Uterus (tissue), 4 donors: ENCODE results near the gene CHCHD2. TPM values are rescaled to one million over a fixed set of nuclear protein-coding genes. Genes with fewer than 3 reads are reported as not detected.
A peak's percentile ranks its signal among the peaks of the same experiment; 100 is the strongest.
"Not testable (repeated sequence)": the region's sequence is repeated elsewhere in the genome, so short reads cannot be mapped to it uniquely, and the experiment has no call there.

Source experiments
- DNase-seq, 2 donors: peaks; one replicate each; pipeline ENCODE4 v3.0.0-alpha.2; 2019 to 2020
- H3K27ac ChIP-seq, 2 donors: fragments of 200-600 bp; sonication (generic); 1 replicate in 1 of 2; 2 replicates in 1 of 2; pipeline ENCODE4 v1.5.1; 2016 to 2018
- H3K27me3 ChIP-seq, 2 donors: fragments of 200-600 bp; sonication (generic); one replicate each; pipeline ENCODE4 v1.5.1; 2018 to 2019; ENCODE audit warnings: control low read depth in 1 of 2
- H3K36me3 ChIP-seq, 2 donors: fragments of 200-600 bp; sonication (generic); one replicate each; pipeline ENCODE4 v1.5.1; 2019; ENCODE audit warnings: control low read depth in 1 of 2
- H3K4me1 ChIP-seq, 2 donors: fragments of 200-600 bp; sonication (generic); one replicate each; pipeline ENCODE4 v1.5.1; 2018 to 2019; ENCODE audit warnings: control low read depth in 1 of 2
- H3K4me3 ChIP-seq, 2 donors: fragments of 200-600 bp; sonication (generic); 1 replicate in 1 of 2; 2 replicates in 1 of 2; pipeline ENCODE4 v1.5.1; 2018 to 2019; ENCODE audit warnings: mild to moderate bottlenecking in 1 of 2
- H3K9me3 ChIP-seq, 2 donors: fragments of 200-600 bp; sonication (generic); one replicate each; pipeline ENCODE4 v1.5.1; 2019; ENCODE audit warnings: control low read depth in 1 of 2
- CTCF ChIP-seq, 4 experiments: fragments of 200-600 bp in 2 of 4; fragments of 450-650 bp in 2 of 4; sonication (generic) in 2 of 4; IDR thresholded peaks; one replicate each; pipeline ENCODE4 v1.5.1; 2016 to 2019; ENCODE audit warnings: antibody characterized with exemption in 4 of 4, mild to moderate bottlenecking in 2 of 4, moderate library complexity in 1 of 4
- POLR2A ChIP-seq, 2 donors: fragments of 450-650 bp; IDR thresholded peaks; one replicate each; pipeline ENCODE4 v1.6.1; 2016; ENCODE audit warnings: antibody characterized with exemption in 2 of 2, mild to moderate bottlenecking in 1 of 2, moderate library complexity in 1 of 2
- intact Hi-C: fragments of 100-400 bp; cut with DNase I; formaldehyde crosslinking; loops from one replicate; pipeline ENCODE4 v1.15.1; 2023; ENCODE audit warnings: low total_unique reads
- total RNA-seq, 4 donors: library from RNA; depleted of rRNA in 3 of 4; stranded (reverse); fragments of >200 nt in 3 of 4; gene quantifications; one replicate each; pipeline versions ENCODE4 v1.1.0 to v1.2.4, GENCODE V29; 2014 to 2023
- donor health status: DM: yes; HTN: yes; CAD: no.

CHCHD2 gene
- total RNA-seq, 4 donors from 2014 or later, result 193 to 900 (median 353) TPM

GRCh38 chr7:56079450-56080185 is 26.7 kb downstream of the CHCHD2 start:
- intact Hi-C loops, result loop anchor here (5.0 kb wide), 1 partner anchor 77 kb away; no protein-coding TSS in a partner anchor
- Histone ChIP-seq H3K4me3 (no peak overlapping the region), H3K36me3 (no peaks in the 10 kb centered on the region), H3K4me1 (peaks cover 0 to 5% of the 10 kb centered on the region in 2 donors), H3K27ac (peak overlapping the region; percentile 10 to 73), H3K27me3 (no peaks in the 10 kb centered on the region), H3K9me3 (no peaks in the 10 kb centered on the region)
- TF ChIP-seq POLR2A (IDR thresholded peaks at IDR 0.05), result no peak
- peak; percentile 16 to 60 (median 42) for TF ChIP-seq CTCF (IDR thresholded peaks at IDR 0.05)
- peak; percentile 53 to 60 for DNase-seq

- Histone ChIP-seq H3K27me3 (no peaks in the 10 kb centered on the region), H3K4me3 (no peak overlapping the region), H3K36me3 (no peaks in the 10 kb centered on the region), H3K27ac (no peak overlapping the region), H3K4me1 (peaks cover 0 to 5% of the 10 kb centered on the region in 2 donors), H3K9me3 (no peaks in the 10 kb centered on the region)
- intact Hi-C loops, result loop anchor here (5.0 kb wide), 1 partner anchor 76 kb away; no protein-coding TSS in a partner anchor
- TF ChIP-seq CTCF (IDR thresholded peaks at IDR 0.05) (no peak), POLR2A (IDR thresholded peaks at IDR 0.05) (no peak)
- no peak for DNase-seq
Measured at GRCh38 chr7:56078196-56078595, 28.1 kb downstream of the CHCHD2 start.

- Histone ChIP-seq H3K36me3 (no peaks in the 10 kb centered on the region), H3K4me1 (peaks cover 0 to 5% of the 10 kb centered on the region in 2 donors), H3K27ac (no peak overlapping the region)
Measured at GRCh38 chr7:56077681-56078080, 28.6 kb downstream of the CHCHD2 start.

GRCh38 chr7:56074371-56074791 is 31.9 kb downstream of the CHCHD2 start:
- TF ChIP-seq CTCF (IDR thresholded peaks at IDR 0.05) (peak; percentile 84 to 91 (median 88)), POLR2A (IDR thresholded peaks at IDR 0.05) (no peak)
- peak; percentile 82 to 86 for DNase-seq
- peaks cover 0 to 4% of the 10 kb centered on the region in 2 donors for H3K4me1 ChIP-seq
- H3K36me3 ChIP-seq, result no peaks in the 10 kb centered on the region
- intact Hi-C loops, result no loop called here
- H3K9me3 ChIP-seq, result no peaks in the 10 kb centered on the region
- H3K27ac ChIP-seq, result peak overlapping the region; percentile 45 to 47
- H3K4me3 ChIP-seq, result no peak overlapping the region
- no peaks in the 10 kb centered on the region for H3K27me3 ChIP-seq

More at GRCh38 chr7:56077681-56078080, 28.6 kb downstream of the CHCHD2 start:
- Histone ChIP-seq H3K27me3 (no peaks in the 10 kb centered on the region), H3K9me3 (no peaks in the 10 kb centered on the region), H3K4me3 (no peak overlapping the region)
- DNase-seq, result no peak
- intact Hi-C loops, result loop anchor here (5.0 kb wide), 1 partner anchor 75 kb away; no protein-coding TSS in a partner anchor
- no peak for TF ChIP-seq POLR2A (IDR thresholded peaks at IDR 0.05)
- TF ChIP-seq CTCF (IDR thresholded peaks at IDR 0.05), result no peak

- intact Hi-C loops, H3K36me3 ChIP-seq, DNase-seq: not testable (repeated sequence)
Measured at GRCh38 chr7:56066376-56066775, 39.9 kb downstream of the CHCHD2 start.

More at GRCh38 chr7:56066376-56066775, 39.9 kb downstream of the CHCHD2 start:
- H3K27ac ChIP-seq, H3K27me3 ChIP-seq, H3K9me3 ChIP-seq, H3K4me1 ChIP-seq, H3K4me3 ChIP-seq: not testable (repeated sequence)
